M059J (cell line): ENCODE results near the gene PTCRA. TPM values are rescaled to one million over a fixed set of nuclear protein-coding genes. Genes with fewer than 3 reads are reported as not detected.
"Not testable (repeated sequence)": the region's sequence is repeated elsewhere in the genome, so short reads cannot be mapped to it uniquely, and the experiment has no call there.

ENCODE experiments used
- DNase-seq: peaks from one replicate; pipeline ENCODE4 v3.0.0-alpha.2; 2012; ENCODE audit warnings: low read depth
- total RNA-seq: library from RNA; depleted of rRNA; stranded (reverse); fragments of >200 nt; shearing (Covaris generic); gene quantifications from 2 replicates; pipeline ENCODE4 v1.2.3, GENCODE V29; 2014

The PTCRA gene
- total RNA-seq, 1 experiment from 2014 or later, result not detected

- DNase-seq, result no peak
Measured at GRCh38 chr6:42940493-42941045, 24.7 kb downstream of the PTCRA start.

- not testable (repeated sequence) for DNase-seq
Measured at GRCh38 chr6:42941356-42941755, 25.5 kb downstream of the PTCRA start.

- no peak for DNase-seq
Measured at GRCh38 chr6:42942444-42942843, 26.6 kb downstream of the PTCRA start.

- no peak for DNase-seq
Measured at GRCh38 chr6:42947950-42948349, 32.1 kb downstream of the PTCRA start.

- no peak for DNase-seq
Measured at GRCh38 chr6:42952389-42952788, 36.5 kb downstream of the PTCRA start.

- DNase-seq, result not testable (repeated sequence)
Measured at GRCh38 chr6:42954405-42954804, 38.6 kb downstream of the PTCRA start.

GRCh38 chr6:42958125-42958524 lies 42.3 kb downstream of the PTCRA start:
- DNase-seq, result no peak

- DNase-seq, result no peak
Measured at GRCh38 chr6:42959917-42960242, 44.0 kb downstream of the PTCRA start.

- DNase-seq, result peak; percentile 41
Measured at GRCh38 chr6:42960243-42961019, 44.6 kb downstream of the PTCRA start, which contains the start of gene GNMT. Gene GNMT (plus strand): TSS chr6:42960754. CDS start chr6:42960768, 14 bp downstream.

GRCh38 chr6:42961020-42961470 lies 45.2 kb downstream of the PTCRA start:
- no peak for DNase-seq

- DNase-seq, result no peak
Measured at GRCh38 chr6:42962096-42962495, 46.2 kb downstream of the PTCRA start.

GRCh38 chr6:42962502-42963178 lies 46.8 kb downstream of the PTCRA start:
- no peak for DNase-seq

- no peak for DNase-seq
Measured at GRCh38 chr6:42963179-42963854, 47.5 kb downstream of the PTCRA start.

GRCh38 chr6:42963855-42964605 lies 48.2 kb downstream of the PTCRA start:
- peak; percentile 58 for DNase-seq

- DNase-seq, result no peak
Measured at GRCh38 chr6:42966571-42966970, 50.7 kb downstream of the PTCRA start.

GRCh38 chr6:42967228-42967627 lies 51.4 kb downstream of the PTCRA start:
- DNase-seq, result no peak

GRCh38 chr6:42968126-42968701 lies 52.4 kb downstream of the PTCRA start:
- no peak for DNase-seq

GRCh38 chr6:42968783-42969182 lies 52.9 kb downstream of the PTCRA start:
- no peak for DNase-seq

- DNase-seq, result no peak
Measured at GRCh38 chr6:42969431-42969830, 53.6 kb downstream of the PTCRA start.

- DNase-seq, result no peak
Measured at GRCh38 chr6:42969934-42970333, 54.1 kb downstream of the PTCRA start.
